GM12873 (cell line): Measurements from ENCODE around the gene ACAD11.

Experiments used
- CTCF ChIP-seq: IDR thresholded peaks from 2 replicates; pipeline ENCODE4 v1.5.1; 2012; ENCODE audit warnings: low read depth, mild to moderate bottlenecking, moderate library complexity, low read length, control low read depth; ENCODE audit not compliant: insufficient read depth; ENCODE audit errors: missing control alignments

Gene ACAD11

DNA sequence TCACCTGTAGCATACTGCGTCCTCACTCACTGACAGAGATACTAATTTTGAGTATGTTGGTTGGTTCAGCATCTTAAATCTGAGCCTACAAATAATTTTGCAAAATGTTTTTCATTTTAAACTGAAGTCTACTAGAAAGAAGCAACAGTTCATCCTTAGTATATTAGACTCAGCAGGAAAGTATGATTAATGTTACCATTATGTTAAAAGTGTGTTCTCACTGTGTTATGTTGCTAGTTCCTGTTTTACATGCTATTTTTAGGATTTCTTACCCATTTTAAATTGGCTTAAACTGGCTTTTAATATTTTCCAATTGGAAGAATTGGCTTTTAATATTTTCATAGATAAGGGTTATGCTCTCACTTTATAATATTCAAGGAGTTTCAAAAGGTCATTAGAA, 36.8 kb downstream of the ACAD11 start:
- no peak for TF ChIP-seq CTCF

DNA sequence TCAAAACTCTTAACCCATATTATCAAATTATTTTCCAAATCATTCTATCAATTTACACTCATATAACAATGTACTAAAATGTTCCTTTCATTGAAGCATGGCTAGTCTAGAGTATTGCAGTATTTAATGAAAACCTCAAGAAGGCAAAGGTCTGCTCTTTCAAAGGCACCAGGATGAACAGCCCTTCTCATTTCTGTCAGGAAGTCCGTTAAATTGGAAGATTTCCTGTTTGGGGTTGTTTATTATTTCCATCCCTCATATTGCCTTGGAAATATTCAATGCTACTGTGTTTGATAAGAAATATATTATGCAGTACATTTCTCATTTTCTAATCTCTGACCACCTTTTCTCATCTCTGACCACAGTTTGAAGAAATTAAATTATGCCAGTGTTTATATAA, 37.5 kb downstream of the ACAD11 start:
- TF ChIP-seq CTCF: no peak

DNA sequence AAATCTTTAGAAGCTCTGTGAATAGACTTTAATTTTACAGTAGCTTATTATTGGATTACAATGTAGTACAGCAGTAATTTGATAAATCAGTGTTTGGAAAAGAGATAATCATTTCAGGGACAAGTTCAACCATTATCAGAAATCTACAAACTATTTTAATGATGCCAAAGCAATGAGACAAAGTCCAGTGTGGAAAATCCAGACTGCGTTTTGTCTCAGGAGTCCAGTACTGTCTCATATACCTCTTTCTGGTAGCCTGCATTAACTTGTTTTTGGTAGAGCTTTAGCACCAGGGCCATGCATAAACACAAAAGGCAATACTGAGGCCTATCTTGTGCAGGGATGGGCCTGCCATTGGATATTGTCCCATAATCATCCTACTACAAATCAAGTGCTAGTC, 42.8 kb downstream of the ACAD11 start:
- no peak for TF ChIP-seq CTCF

DNA sequence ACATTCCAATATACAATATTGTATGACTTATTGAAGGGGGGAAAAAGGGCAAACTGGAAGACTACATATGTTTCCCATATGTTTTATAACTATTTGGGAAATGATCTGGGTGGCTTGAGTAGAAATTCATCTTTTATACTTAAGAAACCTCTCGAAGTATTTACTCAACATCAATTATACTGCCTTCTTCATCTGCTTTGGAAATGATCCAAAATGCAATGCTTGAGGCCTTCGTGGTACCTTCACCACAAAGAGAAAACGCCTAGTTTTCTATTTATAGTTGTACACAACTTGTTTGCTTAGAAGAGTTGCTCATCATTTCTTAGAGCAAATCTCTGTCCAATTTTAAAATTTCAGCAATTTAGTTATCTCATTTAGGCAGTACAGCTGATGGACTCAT, 43.7 kb downstream of the ACAD11 start:
- no peak for TF ChIP-seq CTCF

- no peak for TF ChIP-seq CTCF
Measured at GRCh38 chr3:132606085-132606484, 53.5 kb downstream of the ACAD11 start.

- no peak for TF ChIP-seq CTCF
Measured at GRCh38 chr3:132605374-132605792, 54.2 kb downstream of the ACAD11 start.

- no peak for TF ChIP-seq CTCF
Measured at GRCh38 chr3:132598181-132598580, 61.4 kb downstream of the ACAD11 start.
